ENCODE data around the gene POLR2I. TPM values are rescaled to one million over a fixed set of nuclear protein-coding genes. Genes with fewer than 3 reads are reported as not detected.
"Not testable (repeated sequence)": the region's sequence is repeated elsewhere in the genome, so short reads cannot be mapped to it uniquely, and the experiment has no call there.

POLR2I gene
- polyA plus RNA-seq, 1 donor from 2014 or later = 159 TPM

- Histone ChIP-seq H3K9me2 (ENCODE audit: insufficient read depth, low read length) (no peaks in the 10 kb centered on the region), H3K27me3 (ENCODE audit: insufficient read depth, low read depth, low read length) (no peaks in the 10 kb centered on the region), H3K36me3 (ENCODE audit: insufficient read depth, low read length) (no peaks in the 10 kb centered on the region), H3K9ac (ENCODE audit: low read length) (no peak overlapping the region), H3K4me3 (ENCODE audit: low read length) (no peak overlapping the region), H2AFZ (ENCODE audit: low read depth, low read length) (no peak overlapping the region), H3K27ac (ENCODE audit: low read length) (no peak overlapping the region), H3F3A (ENCODE audit: insufficient read depth, low read length, poor library complexity, severe bottlenecking) (no peaks in the 10 kb centered on the region), H3K4me2 (ENCODE audit: low read length) (no peak overlapping the region), H4K20me1 (ENCODE audit: insufficient read depth) (no peaks in the 10 kb centered on the region), H3K79me2 (replicated peaks; ENCODE audit: insufficient read depth, low read length) (no peaks in the 10 kb centered on the region), H3K9me3 (ENCODE audit: low read length) (no peaks in the 10 kb centered on the region)
- TF ChIP-seq MXI1 (conservative IDR thresholded peaks at IDR 0.05; ENCODE audit: poor library complexity, severe bottlenecking) = no peak
- no peak for TF ChIP-seq EZH2 (IDR thresholded peaks at IDR 0.05; ENCODE audit: borderline replicate concordance, insufficient read depth, low read length, poor library complexity, severe bottlenecking)
- TF ChIP-seq EP300 (conservative IDR thresholded peaks at IDR 0.05; ENCODE audit: poor library complexity, severe bottlenecking) = no peak
- no peak for TF ChIP-seq RAD21 (conservative IDR thresholded peaks at IDR 0.05)
- no peak for TF ChIP-seq TAF1 (IDR thresholded peaks at IDR 0.05; ENCODE audit: low read depth)
Measured at GRCh38 chr19:36073121-36073876, 41.4 kb downstream of the POLR2I start.

GRCh38 chr19:36072081-36072480 lies 42.6 kb downstream of the POLR2I start:
- H3K79me2 ChIP-seq (replicated peaks; ENCODE audit: insufficient read depth, low read length) = no peaks in the 10 kb centered on the region
- no peaks in the 10 kb centered on the region for H3K9me2 ChIP-seq (ENCODE audit: insufficient read depth, low read length)
- no peak overlapping the region for H3K9ac ChIP-seq (ENCODE audit: low read length)
- H3K9me3 ChIP-seq (ENCODE audit: low read length) = no peaks in the 10 kb centered on the region
- no peaks in the 10 kb centered on the region for H3K36me3 ChIP-seq (ENCODE audit: insufficient read depth, low read length)
- H3K27me3 ChIP-seq (ENCODE audit: insufficient read depth, low read depth, low read length) = no peaks in the 10 kb centered on the region
- TF ChIP-seq EP300 (conservative IDR thresholded peaks at IDR 0.05; ENCODE audit: poor library complexity, severe bottlenecking) (no peak), MXI1 (conservative IDR thresholded peaks at IDR 0.05; ENCODE audit: poor library complexity, severe bottlenecking) (no peak), RAD21 (conservative IDR thresholded peaks at IDR 0.05) (no peak), CTCF (IDR thresholded peaks at IDR 0.05; ENCODE audit: poor library complexity, severe bottlenecking) (no peak), REST (IDR thresholded peaks at IDR 0.05; ENCODE audit: borderline replicate concordance) (no peak), EZH2 (IDR thresholded peaks at IDR 0.05; ENCODE audit: borderline replicate concordance, insufficient read depth, low read length, poor library complexity, severe bottlenecking) (no peak), POLR2AphosphoS5 (IDR thresholded peaks at IDR 0.05) (no peak), SMC3 (conservative IDR thresholded peaks at IDR 0.05; ENCODE audit: poor library complexity) (no peak), TAF1 (IDR thresholded peaks at IDR 0.05; ENCODE audit: low read depth) (no peak)
- no peaks in the 10 kb centered on the region for H3F3A ChIP-seq (ENCODE audit: insufficient read depth, low read length, poor library complexity, severe bottlenecking)
- H3K4me2 ChIP-seq (ENCODE audit: low read length) = no peak overlapping the region
- no peak overlapping the region for H3K4me3 ChIP-seq (ENCODE audit: low read length)
- no peaks in the 10 kb centered on the region for H4K20me1 ChIP-seq (ENCODE audit: insufficient read depth)
- no peak overlapping the region for H2AFZ ChIP-seq (ENCODE audit: low read depth, low read length)
- H3K27ac ChIP-seq (ENCODE audit: low read length) = no peak overlapping the region

- H3K79me2 ChIP-seq (replicated peaks; ENCODE audit: insufficient read depth, low read length); H3K4me2 ChIP-seq (ENCODE audit: low read length); H3K4me3 ChIP-seq (ENCODE audit: low read length); H3K36me3 ChIP-seq (ENCODE audit: insufficient read depth, low read length); H3K9ac ChIP-seq (ENCODE audit: low read length); H3K9me2 ChIP-seq (ENCODE audit: insufficient read depth, low read length); H4K20me1 ChIP-seq (ENCODE audit: insufficient read depth); H3F3A ChIP-seq (ENCODE audit: insufficient read depth, low read length, poor library complexity, severe bottlenecking); H3K27ac ChIP-seq (ENCODE audit: low read length); H3K9me3 ChIP-seq (ENCODE audit: low read length); H3K27me3 ChIP-seq (ENCODE audit: insufficient read depth, low read depth, low read length); H2AFZ ChIP-seq (ENCODE audit: low read depth, low read length): not testable (repeated sequence)
Measured at GRCh38 chr19:36068810-36069499, 45.7 kb downstream of the POLR2I start.

All from neural cell (in vitro differentiated cells).